ENCODE data around the gene MGAT5.

The MGAT5 gene

GRCh38 chr2:134301099-134301927 lies 47.4 kb downstream of the MGAT5 start:
- no peak for FAIRE-seq
- no peak for DNase-seq (ENCODE audit: low spot score)

DNA sequence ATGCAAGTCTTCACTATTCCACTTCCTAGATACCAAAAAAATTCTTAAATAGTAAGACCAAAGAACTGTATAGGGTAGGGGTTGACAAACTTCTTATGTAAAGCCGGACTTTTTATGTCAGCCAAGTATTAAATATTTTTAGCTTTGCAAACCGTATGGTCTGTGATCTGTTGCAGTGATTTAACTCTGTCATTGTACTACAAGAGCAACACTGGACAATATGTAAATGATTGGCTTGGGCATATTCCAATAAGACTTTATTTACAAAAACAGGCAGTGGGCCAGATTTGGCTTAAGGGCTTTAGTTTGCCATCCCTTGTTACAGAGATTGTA lies 48.0 kb downstream of the MGAT5 start:
- DNase-seq (ENCODE audit: low spot score) = no peak
- no peak for FAIRE-seq

DNA sequence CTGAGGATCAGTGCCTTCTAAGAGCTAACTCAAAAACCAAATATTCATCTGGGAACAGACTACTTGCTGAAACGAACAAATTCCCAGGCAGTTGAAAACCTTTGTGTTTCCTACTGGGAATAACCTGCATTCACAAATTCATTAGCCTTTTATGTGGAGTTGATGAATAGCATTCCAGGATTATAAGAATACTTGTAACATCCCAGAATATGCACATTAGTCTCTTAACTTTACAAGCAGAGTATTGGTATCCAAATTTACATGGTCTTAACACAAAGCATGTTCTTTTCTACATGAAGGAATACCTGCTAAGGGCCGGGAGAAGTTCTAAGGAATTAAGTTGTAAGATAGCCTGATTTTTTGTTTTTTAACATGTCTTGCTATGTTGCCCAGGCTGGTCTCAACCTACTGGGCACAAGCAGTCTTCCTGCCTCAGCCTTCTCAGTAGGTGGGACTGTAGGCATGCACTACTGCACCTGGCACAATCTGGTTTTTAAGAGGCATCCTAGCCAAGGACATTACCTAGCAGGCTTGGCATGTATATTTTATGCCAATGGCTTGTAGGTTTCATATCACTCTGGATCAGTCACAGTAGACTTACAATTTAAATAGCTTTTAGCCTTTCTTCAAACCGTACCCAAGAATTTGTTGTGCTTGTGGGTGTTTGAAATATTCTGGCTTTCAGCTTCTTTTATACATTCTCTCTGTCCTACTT lies 50.7 kb downstream of the MGAT5 start:
- DNase-seq (ENCODE audit: low spot score) (no peak), FAIRE-seq (no peak)

GRCh38 chr2:134305109-134305491 lies 51.2 kb downstream of the MGAT5 start:
- DNase-seq (ENCODE audit: low spot score) (no peak), FAIRE-seq (no peak)

GRCh38 chr2:134306521-134306920 lies 52.6 kb downstream of the MGAT5 start:
- no peak for DNase-seq (ENCODE audit: low spot score)
- no peak for FAIRE-seq

GRCh38 chr2:134307334-134307733 lies 53.5 kb downstream of the MGAT5 start:
- FAIRE-seq = no peak

DNA sequence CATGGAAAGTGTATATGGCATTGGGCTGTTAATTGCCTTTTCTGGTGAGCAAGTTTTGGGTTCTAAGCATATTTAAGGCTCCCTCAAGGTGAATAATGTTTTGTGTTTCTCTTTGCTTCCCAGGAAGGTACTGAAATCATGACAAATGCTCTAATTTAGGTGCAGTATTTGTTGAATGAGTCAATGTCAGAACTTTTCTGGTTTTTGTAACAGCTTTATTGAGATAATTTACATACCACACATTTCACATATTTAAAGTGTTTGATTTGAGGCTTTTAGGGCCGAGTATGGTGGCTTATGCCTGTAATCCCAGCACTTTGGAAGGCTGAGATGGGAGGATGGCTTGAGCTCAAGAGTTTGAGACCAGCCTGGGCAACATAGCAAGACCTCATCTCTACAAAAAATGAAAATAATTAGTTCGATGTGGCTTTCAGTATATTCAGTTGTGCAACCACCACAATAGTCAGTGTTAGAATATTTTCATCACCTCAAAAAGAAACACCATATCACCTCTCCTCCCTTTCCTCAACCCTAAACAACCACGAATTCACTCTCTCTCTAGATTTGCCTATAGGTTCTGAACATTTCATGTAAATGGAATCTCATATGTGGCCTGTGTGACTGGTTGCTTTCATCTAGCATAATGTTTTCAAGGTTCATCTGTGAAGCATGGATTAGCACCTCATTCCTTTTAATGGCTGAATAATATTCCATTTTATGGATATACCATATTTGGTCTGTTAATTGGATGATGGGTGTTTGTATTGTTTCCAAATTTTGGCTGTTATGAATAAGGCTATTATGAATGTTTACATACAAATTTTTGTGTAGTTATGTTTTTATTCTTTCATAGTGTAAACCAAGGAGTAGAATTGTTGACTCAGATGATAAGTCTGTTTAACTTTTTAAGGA lies 54.9 kb downstream of the MGAT5 start:
- DNase-seq (ENCODE audit: low spot score) = no peak
- no peak for FAIRE-seq

More at GRCh38 chr2:134307334-134307733, 53.5 kb downstream of the MGAT5 start:
- no peak for DNase-seq (ENCODE audit: low spot score)

DNA sequence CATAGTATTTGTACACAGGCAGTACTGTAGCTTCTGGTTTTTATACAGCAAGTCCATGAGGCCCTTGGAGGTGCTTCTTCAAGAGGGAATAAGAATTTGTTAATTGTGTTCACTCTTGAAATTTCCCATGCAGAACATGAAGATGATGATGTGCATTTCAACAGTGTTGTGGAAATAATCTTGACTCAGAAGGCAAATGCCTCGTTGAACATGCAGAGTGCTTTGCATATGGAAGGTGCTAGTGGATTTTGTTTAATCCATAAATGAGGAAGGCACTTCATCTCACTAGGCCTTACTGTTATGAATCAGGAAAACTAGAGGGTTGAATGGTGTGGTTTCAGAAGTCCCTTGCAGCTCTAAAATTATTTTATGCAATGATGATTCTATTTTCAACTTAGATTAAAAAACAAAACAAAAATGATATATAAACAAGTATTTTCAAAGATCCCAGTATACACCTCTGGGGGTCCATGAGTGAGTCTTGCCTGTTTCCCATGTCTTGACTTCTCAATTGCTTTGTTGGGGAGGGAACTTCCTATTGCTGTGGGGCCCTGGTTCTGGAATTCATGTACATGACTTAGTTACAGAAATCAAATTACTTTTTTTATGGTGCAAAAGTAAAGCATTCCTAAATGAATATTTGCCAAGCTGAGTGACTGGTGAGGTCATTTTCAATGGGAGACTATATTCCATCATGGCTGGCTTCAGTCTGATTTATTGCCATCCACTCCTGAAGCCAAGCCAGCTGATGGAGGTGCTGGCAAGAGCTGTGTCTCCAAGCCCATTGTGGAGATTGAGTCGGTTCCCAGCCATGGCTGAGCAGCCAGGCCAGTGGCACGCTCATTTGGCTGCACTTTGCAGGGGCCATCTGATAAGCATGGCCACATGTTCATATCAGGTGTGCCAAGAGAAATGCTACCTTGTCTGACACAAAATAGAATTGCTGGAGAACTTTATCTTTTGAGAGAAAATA lies 56.5 kb downstream of the MGAT5 start:
- FAIRE-seq = no peak
- no peak for DNase-seq (ENCODE audit: low spot score)

GRCh38 chr2:134312482-134312881 lies 58.6 kb downstream of the MGAT5 start:
- DNase-seq (ENCODE audit: low spot score) = no peak
- no peak for FAIRE-seq

- DNase-seq (ENCODE audit: low spot score) (no peak), FAIRE-seq (no peak)
Observed at GRCh38 chr2:134314202-134314601, 60.3 kb downstream of the MGAT5 start.

DNA sequence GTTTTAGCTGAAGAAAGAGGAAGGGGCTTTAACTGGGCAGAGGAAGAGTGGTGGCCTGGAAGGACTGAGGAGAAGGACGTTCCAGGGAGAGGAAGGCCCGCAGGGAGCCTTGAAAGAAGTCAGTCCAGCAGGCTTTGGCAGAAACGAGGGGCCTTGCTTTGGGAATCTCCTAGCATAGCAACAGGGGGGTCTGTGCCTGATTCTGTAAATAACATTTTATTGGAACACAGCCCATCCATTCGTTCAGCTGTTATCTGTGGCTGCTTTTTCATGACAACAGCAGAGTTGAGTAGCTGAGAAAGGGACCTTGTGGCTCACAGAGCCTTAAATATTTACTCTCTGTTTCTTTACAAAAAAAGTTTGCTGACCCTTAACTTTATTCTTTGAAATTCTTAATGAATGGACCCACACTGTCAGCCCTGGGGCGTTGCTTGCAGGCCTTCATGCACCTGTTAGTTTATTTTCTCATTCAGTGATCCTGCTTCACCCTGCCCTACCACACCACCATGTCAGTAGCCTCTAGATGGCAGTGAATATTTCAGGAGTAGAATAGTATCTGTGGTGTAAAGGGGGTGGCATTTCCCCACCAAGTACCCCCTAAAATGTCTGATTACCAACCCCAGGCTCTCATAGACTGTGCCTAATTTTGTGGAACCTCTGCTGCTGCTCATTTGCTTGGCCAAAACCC lies 61.0 kb downstream of the MGAT5 start:
- no peak for FAIRE-seq
- DNase-seq (ENCODE audit: low spot score) = no peak

DNA sequence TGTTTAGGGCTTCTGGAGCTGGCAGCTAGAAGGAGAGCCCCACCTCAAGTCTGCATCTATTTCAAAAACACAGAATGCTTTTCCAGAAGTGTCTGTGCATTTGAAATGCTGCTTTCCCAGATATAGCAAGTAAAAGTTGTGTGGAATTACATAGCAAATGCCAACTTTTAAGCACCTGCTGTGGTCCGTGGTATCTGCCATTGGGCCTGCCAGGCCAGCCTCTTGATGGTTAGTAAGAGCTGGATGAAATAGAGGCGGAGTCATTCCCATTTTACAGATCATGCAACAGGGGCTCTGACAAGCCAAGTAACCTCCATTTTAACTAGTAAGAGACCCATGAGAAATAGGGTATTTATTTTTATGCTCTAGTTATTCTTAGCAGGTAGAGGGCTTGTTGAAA lies 61.6 kb downstream of the MGAT5 start:
- DNase-seq (ENCODE audit: low spot score) = no peak
- FAIRE-seq = no peak

- DNase-seq (ENCODE audit: low spot score) = no peak
Observed at GRCh38 chr2:134319596-134320254, 65.9 kb downstream of the MGAT5 start.

GRCh38 chr2:134320930-134321329 lies 67.1 kb downstream of the MGAT5 start:
- no peak for FAIRE-seq
- no peak for DNase-seq (ENCODE audit: low spot score)

More at GRCh38 chr2:134319596-134320254, 65.9 kb downstream of the MGAT5 start:
- FAIRE-seq = no peak

DNA sequence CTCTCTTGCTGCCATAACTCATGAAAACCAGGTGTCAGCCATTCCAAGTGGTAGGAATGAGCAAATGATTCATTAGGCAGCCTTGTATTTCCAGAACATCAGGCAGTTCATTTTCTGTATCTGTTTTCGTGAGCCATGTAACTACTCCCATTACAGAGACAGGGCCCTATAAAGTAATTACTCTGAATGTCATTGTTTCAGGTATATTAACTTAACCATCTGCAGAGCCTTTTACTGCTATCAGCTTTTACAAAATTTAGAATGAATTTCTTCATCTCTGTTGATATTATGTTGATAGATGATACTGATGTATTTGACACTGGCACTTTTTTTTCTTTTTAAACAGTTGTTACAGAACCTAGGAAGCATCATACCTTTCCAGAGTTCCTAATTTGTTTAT lies 69.9 kb downstream of the MGAT5 start:
- FAIRE-seq (no peak), DNase-seq (ENCODE audit: low spot score) (no peak)

DNA sequence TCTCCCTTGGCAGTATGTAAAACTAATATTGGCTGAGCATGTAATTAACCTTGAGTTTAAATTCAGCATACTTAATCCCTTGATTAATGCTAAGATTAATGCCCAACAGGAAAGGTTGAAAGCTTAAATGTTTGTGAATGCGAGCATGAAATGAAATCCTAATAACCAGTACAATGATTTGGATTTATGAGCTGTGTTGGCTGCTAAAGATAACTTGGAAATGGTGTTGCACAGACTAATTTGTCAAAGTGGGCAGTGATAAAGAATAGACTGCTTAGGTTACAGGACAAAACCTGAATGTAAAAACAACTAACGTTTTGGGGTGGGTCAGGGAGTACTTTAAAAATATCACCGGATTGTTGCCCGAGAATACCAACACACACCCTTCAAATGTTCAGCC lies 70.6 kb downstream of the MGAT5 start:
- no peak for DNase-seq (ENCODE audit: low spot score)
- no peak for FAIRE-seq

- FAIRE-seq (no peak), DNase-seq (ENCODE audit: low spot score) (no peak)
Observed at GRCh38 chr2:134324947-134325346, 71.1 kb downstream of the MGAT5 start.

GRCh38 chr2:134325696-134326095 lies 71.8 kb downstream of the MGAT5 start:
- DNase-seq (ENCODE audit: low spot score) = no peak
- no peak for FAIRE-seq

- DNase-seq (ENCODE audit: low spot score) (no peak), FAIRE-seq (no peak)
Observed at GRCh38 chr2:134327367-134327766, 73.5 kb downstream of the MGAT5 start.

DNA sequence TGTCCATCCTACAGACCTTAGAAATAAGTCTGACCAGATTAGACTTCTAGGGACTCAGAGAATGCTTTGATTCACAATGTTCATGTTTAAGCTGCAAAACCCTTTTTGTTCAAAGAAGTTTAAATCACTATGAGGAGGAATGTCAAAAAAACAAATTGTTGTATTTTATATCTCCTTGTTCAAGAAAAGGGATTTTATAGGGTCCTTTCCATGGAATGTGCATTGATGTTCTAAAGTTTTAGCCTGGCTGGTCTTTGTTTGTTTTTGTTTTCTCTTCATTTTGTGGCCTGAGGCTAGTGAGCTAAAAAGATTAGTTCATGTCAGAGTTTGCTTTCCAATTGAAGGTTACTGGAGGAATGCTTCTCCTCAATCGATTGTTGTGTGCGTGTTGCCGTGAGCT lies 77.2 kb downstream of the MGAT5 start:
- FAIRE-seq (no peak), DNase-seq (ENCODE audit: low spot score) (no peak)

All from RCC 7860 (cell line).